ENCODE measurements around the gene SCUBE3.

SCUBE3 gene

DNA sequence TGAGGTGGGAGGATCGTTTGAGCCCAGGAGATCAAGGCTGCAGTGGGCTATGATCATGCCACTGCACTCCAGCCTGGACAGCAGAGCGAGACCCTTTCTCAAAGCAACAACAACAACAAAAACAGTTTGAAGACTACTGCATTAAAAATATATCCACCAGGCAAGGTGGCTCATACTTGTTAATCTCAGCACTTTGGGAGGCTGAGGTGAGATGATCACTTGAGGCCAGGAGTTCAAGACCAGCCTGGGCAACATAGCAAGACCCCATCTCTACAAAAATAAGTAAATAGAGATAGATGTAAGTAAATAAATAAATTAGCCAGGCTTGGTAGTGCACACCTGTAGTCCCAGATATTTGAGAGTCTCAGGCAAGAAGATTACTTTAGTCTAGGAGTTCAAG lies 58.2 kb downstream of the SCUBE3 start:
- DNase-seq (ENCODE audit: low read depth), result no peak

DNA sequence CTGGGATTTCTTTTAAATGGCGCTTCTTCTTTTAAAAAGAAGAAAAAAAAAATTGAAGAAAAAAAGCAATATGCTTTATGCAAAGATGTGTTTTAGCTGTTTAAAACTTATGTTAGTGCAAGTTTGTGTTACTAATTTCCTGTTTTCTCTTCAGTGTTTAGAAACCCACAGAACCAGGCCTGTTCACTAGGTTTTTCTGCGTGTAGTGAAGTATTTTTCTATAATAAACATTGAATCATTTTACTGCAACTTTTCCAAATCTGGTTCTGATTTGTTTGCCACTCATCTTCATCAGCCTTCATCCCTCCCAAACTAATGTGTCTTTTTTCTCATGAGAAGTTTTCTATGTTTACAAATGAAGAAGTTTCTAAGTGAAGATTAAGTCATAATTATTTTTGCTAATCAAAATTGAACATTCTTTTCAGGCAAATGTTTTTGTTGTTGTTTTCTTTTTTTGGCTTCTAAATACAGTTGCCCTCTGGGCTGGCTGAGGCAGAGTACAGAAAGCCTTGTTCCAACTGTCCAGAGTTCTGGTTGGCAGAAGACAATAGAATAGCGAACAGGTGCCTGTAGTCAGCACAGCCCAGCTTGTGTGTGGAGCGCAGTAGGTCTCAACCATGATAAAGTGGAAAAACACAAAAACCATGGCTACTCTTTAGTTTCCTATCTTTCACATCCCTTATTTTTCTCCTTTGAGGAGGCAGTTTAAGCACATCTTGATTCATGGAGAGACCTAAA lies 60.2 kb downstream of the SCUBE3 start:
- DNase-seq (ENCODE audit: low read depth), result no peak

DNA sequence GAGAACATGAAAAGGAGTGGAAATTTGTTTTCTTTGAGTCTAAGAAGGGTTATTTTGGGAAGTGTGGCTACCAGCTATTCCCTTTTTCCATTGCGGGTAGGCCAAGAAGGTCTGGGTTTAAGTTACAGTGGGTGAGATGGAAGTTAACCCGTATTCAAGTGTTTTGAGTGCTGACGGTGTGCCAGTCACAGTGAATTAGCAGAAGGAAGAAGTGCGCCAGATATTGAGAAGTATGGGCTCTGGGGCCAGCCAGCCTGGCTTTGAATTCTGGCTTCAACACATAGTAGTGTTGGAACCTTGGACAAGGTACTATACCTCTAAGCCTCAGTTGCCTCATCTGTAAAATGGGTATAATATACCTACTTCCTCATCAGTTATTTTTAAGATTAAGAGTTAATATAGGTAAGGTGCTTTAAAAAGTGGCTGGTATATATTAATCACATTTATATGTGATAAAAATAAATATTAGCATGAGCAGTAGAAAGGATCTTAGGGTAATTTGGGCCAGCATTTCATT lies 62.0 kb downstream of the SCUBE3 start:
- no peak for DNase-seq (ENCODE audit: low read depth)

- no peak for DNase-seq (ENCODE audit: low read depth)
Observed at GRCh38 chr6:35278708-35279107, 65.0 kb downstream of the SCUBE3 start.

GRCh38 chr6:35280903-35281302 lies 67.1 kb downstream of the SCUBE3 start:
- DNase-seq (ENCODE audit: low read depth), result no peak

DNA sequence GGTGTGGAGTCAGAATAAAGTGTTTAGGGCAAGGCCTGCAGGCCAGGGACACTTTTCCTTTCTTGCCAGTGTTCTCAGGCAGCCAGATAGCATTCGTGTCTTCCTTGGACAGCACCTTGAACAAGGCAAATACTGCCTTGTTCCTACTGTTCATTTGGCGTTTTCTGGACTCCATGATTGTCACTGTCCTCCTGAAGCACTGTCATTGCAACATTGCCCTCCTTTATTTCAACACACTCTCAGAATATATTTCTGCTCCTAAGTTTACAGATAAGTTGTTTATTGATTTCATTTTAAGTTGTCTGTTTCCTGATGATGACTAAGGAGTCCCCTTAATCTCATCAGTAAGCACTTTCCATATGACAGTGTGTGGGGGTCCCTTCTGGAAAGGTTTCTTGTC lies 68.7 kb downstream of the SCUBE3 start:
- no peak for DNase-seq (ENCODE audit: low read depth)

DNA sequence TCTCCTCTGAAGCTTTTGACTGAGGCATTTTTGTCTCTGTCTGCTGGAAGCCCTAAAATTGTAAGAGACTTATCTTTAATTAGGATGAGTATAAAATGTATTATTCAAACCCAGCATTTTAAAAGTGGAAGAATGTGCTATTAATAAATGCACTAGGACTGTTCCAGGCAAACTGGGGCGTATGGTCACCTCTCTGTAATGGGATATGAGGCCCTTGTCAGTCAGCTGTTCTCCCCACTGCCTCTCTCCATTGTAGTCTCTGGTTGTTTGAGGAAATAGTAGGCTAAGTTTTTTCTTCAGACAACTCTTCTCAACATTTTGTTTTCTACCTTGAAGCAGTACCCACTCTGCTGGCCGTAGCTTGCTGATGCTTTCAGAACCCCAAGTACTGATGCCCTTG lies 69.6 kb downstream of the SCUBE3 start:
- DNase-seq (ENCODE audit: low read depth), result no peak

DNA sequence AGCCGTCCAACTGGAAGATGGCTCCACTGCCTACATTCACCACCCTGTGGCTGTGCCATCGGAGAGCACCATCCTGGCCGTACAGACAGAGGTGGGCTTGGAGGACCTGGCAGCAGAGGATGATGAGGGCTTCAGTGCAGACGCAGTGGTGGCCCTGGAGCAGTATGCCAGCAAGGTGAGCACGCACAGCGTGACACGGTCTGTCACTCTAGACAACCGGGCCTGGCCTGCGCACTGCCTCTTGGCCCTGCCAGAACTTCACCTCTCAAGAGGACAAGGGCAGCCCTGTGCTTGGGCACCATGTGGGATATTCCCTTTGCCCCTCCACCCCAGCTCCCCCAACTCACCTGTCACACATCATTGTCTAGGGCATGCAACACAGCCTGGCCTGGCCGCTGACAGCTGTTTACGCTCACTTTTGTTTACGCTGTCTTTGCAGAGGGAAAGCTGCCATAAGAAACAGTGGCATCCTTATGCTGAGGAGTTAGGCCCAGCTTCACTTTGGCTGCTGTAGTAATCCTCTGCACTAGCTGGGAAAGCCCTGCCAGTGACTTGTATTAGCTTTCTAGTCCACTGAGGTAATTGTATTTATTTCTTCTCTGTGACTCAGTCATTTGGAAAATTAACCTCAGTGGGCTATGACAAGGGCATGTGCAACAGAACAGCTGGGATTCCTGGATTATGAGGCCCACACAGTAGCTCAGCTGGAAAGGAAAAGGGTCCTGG lies 74.1 kb downstream of the SCUBE3 start:
- DNase-seq (ENCODE audit: low read depth), result no peak

DNA sequence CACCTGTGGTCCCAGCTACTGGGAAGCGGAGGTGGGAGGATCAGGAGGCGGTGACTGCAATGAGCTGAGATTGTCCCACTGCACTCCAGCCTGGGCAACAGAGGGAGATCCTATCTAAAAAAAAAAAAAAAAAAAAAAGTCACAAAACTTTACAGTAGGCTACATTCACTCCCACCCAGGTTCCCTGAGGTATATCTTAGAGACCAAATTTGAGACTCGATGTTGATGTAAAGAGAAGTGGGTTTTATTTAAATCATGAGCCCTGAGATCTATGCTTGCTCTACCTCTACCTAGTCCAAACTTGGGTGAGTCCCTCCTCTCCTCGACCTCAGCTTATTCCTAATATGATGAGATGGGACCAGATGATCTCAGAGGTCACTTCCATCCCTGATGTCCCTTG lies 75.1 kb downstream of the SCUBE3 start:
- DNase-seq (ENCODE audit: low read depth), result no peak

DNA sequence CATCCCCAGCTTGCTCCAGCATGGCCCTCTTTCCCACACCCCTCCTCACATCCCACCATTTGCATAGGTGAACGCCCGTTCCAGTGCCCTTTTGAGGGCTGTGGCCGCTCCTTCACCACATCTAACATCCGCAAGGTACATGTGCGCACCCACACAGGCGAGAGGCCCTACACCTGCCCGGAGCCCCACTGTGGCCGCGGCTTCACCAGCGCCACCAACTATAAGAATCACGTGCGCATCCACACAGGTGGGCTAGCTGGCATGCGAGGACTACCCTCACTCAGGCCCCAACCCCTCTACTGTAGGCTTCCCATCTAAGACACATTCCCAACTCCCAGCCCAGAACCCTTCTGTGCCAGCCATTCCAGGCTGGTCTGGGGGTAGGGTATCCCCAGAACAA lies 77.7 kb downstream of the SCUBE3 start:
- DNase-seq (ENCODE audit: low read depth), result no peak

GRCh38 chr6:35292494-35292893 lies 78.7 kb downstream of the SCUBE3 start:
- no peak for DNase-seq (ENCODE audit: low read depth)

- no peak for DNase-seq (ENCODE audit: low read depth)
Observed at GRCh38 chr6:35293681-35294080, 79.9 kb downstream of the SCUBE3 start.

GRCh38 chr6:35294308-35294945 lies 80.7 kb downstream of the SCUBE3 start:
- no peak for DNase-seq (ENCODE audit: low read depth)

DNA sequence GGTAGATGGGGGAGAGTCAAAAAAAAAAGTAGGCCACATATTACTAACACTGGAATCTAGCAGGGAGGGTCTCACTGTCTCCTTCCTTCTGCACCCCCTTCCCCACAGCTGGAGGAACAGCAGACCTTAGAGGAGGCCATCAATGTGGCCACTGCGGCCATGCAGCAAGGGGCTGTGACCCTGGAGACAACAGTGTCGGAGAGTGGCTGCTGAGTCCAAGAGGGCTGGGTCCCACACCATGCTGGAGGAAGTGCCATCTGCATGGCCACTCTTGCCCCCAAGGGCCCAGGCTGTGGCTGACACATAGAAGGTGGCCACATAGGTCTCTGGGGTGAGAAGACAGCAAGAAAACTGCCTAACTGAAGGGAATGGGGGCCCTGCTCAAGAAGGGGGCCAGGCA lies 81.3 kb downstream of the SCUBE3 start:
- DNase-seq (ENCODE audit: low read depth), result no peak

DNA sequence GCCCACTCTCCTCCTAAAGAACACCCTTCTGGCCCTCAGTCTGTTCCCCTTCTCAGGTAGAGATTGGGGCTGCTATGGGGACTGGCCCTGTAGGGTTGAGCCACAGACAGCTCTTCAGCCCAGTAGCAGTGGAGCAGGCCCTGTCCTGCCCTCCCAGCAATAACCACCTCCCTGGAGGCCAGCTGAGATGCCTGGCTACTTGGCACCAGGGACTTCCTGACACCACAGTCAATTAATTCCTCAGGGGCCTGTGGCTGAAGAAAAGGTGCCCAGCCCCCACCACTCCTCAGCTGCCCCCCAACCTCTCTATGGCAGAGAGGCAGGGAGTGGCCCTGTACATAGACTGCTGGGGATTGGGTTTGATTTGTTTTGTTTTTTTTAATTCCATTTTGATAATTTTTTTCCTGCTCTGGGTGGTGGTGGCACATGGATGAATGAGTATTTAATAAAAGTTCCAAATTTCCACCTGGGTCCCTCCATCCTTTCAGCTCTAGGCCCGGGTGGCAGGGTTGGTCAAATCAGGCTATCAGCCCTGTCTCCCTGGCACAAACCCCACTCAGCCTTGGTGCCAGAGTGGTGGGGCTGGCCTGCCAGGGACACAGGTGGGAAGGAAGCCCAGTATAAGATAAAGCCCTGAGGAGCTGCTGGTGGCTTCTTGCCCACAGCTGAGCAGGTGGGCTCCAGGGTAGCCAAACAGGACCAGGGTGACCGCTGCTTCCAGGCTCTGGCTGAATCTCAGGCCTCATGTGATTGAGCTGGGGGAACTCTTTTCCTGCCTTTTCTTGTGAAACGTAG lies 82.0 kb downstream of the SCUBE3 start:
- DNase-seq (ENCODE audit: low read depth), result no peak

GRCh38 chr6:35296931-35297600 lies 83.3 kb downstream of the SCUBE3 start:
- no peak for DNase-seq (ENCODE audit: low read depth)

DNA sequence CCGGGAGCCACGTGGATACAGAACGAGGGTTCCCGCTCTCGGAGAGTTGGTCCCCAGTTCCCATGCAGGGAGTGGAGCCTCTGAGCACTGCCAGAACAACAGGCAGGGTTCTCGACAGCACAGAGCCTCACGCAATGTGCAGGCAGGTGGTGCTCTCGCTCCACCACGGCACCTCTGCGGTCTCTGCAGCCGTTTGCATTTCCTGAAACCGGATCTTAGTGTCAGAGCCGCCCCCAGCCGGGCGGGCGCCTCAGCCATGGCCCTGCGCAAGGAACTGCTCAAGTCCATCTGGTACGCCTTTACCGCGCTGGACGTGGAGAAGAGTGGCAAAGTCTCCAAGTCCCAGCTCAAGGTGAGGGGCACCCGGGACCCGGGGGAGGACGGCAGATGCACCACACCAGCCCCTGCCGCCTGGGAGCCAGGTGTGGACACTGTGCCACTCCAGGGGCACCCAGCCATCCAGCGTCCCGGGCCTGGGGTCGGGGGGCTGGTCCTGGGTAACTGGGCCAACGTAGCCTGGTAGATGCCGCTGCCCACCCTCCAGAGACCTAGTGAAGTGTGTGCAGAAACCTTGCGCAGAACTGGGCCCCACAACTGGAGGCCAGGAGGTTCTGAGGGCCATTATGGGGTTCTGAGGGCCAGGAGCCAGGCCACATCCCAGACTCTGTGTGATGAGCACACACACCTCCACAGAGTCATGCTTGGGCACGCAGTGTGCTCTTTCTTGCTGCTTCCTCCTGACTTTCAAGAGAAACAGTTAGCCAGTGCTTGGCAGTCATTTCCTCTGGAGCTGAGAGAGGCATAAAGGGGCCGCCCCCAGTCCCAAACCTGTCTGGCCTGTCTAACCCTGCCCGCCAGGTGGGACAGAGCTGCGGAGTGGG lies 84.1 kb downstream of the SCUBE3 start, which contains the start of gene DEF6:
Gene DEF6, plus strand, starts transcription at position 218 of the 881 bp plus-strand sequence. Its CDS starts 39 bp downstream, at position 257.
- peak; percentile 84 for DNase-seq (ENCODE audit: low read depth)

GRCh38 chr6:35298625-35299140 lies 84.9 kb downstream of the SCUBE3 start:
- DNase-seq (ENCODE audit: low read depth), result no peak

DNA sequence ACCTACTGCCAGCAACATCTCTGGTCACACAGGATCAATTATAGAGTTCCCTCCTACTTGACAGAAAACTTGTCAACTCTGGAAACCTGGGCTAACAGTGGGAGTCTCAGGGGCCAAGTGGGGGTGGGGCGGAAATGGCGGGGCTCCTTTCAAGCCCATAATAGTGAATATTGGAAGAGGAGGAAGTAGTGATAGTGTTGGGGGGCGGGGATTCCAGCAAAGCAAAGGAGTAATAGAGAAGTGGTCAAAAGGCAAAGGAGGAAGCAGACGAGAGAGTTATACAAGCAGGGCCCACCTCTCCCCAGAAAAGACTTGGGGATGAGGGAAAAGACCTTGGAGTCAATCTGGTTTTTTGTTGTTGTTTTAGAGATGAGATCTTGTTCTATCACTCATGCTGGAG lies 85.9 kb downstream of the SCUBE3 start:
- DNase-seq (ENCODE audit: low read depth), result no peak

- DNase-seq (ENCODE audit: low read depth), result no peak
Observed at GRCh38 chr6:35300848-35301247, 87.1 kb downstream of the SCUBE3 start.

All from activated T-cell treated with anti-CD3 and anti-CD28 coated beads for 48 hours (primary cell).